Testis (tissue), 3 donors: ENCODE data around the gene FSTL4. TPM values are rescaled to one million over a fixed set of nuclear protein-coding genes. Genes with fewer than 3 reads are reported as not detected.

Source experiments
- DNase-seq: peaks from one replicate; pipeline ENCODE4 v3.0.0-alpha.2; 2019
- H3K27ac ChIP-seq, 2 donors: fragments of 200-600 bp; sonication (generic); one replicate each; pipeline ENCODE4 v1.5.1; 2019
- H3K27me3 ChIP-seq: fragments of 200-600 bp; sonication (generic); one replicate; pipeline ENCODE4 v1.5.1; 2019
- H3K36me3 ChIP-seq: fragments of 200-600 bp; sonication (generic); one replicate; pipeline ENCODE4 v1.5.1; 2017; ENCODE audit warnings: low read depth; ENCODE audit errors: missing control alignments
- H3K4me1 ChIP-seq: fragments of 200-600 bp; sonication (generic); one replicate; pipeline ENCODE4 v1.5.1; 2019
- H3K4me3 ChIP-seq, 2 donors: fragments of 200-600 bp; sonication (generic); one replicate each; pipeline ENCODE4 v1.5.1; 2017 to 2019
- H3K9me3 ChIP-seq: fragments of 200-600 bp; sonication (generic); one replicate; pipeline ENCODE4 v1.5.1; 2017
- CTCF ChIP-seq, 3 experiments: fragments of 450-650 bp in 2 of 3; fragments of 200-600 bp in 1 of 3; sonication (generic) in 1 of 3; IDR thresholded peaks; one replicate each; pipeline ENCODE4 v1.5.1; 2016 to 2019; ENCODE audit warnings: antibody characterized with exemption in 3 of 3, mild to moderate bottlenecking in 2 of 3, moderate library complexity in 1 of 3
- POLR2A ChIP-seq: fragments of 450-650 bp; IDR thresholded peaks from one replicate; pipeline ENCODE4 v1.6.1; 2017; ENCODE audit warnings: antibody characterized with exemption, mild to moderate bottlenecking, moderate library complexity
- WGBS, 2 donors: methylation state at CpG; one replicate each; pipeline ENCODE4 v1.1.5; 2018; 5-methylcytosine and 5-hydroxymethylcytosine counted together
- intact Hi-C: fragments of 100-400 bp; cut with DNase I; formaldehyde crosslinking; loops from one replicate; pipeline ENCODE4 v1.15.1; 2023; ENCODE audit warnings: low total_unique reads
- polyA plus RNA-seq: library from polyadenylated mRNA; stranded (reverse); fragments of 350-450 nt; fragmentation: Illumina TruSeq; extraction: RNeasy Lipid Tissue Mini Kit (QIAGEN cat#74804); gene quantifications from one replicate; pipeline ENCODE4 v1.2.3, GENCODE V29; 2014; ENCODE audit warnings: low read depth, low replicate concordance; ENCODE audit not compliant: insufficient read depth
- total RNA-seq, 2 donors: library from RNA; depleted of rRNA; stranded (reverse); fragments of >200 nt; gene quantifications; one replicate each; pipeline ENCODE4 v1.2.3, GENCODE V29; 2016

Gene FSTL4
- total and polyA plus RNA-seq, 3 donors from 2014 or later: 7.1 to 8.6 (median 7.4) TPM

DNA sequence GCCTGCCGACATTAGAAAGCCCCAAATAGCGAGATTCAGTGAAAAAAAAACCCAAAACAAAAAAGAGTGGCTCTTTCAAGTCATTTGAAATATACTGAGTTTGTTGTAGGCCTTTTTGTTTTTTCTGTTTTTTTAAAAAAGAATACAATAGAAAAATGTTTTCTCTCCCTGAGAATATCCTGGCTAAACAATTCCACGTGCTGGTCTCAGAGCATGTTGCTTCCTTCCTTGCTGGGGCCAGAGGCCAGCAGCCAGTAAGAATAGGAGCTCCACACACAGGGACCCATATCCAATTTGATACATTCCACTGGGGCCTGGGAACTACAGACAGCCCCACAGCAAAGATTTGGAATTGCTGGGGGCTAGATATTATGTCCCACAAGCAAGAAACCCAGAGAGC is 369.1 kb downstream of the FSTL4 start:
- intact Hi-C loops: no loop called here
- WGBS, 2 donors: 66 to 85% methylated on average over 3 of the region's 3 CpGs

GRCh38 chr5:133242221-133242835 is 370.0 kb downstream of the FSTL4 start:
- no peak for DNase-seq
- no peak for TF ChIP-seq POLR2A
- TF ChIP-seq CTCF (IDR thresholded peaks at IDR 0.05): no peak
- Histone ChIP-seq H3K27me3 (no peaks in the 10 kb centered on the region), H3K4me3 (no peak overlapping the region), H3K36me3 (no peaks in the 10 kb centered on the region), H3K9me3 (no peaks in the 10 kb centered on the region), H3K27ac (no peak overlapping the region), H3K4me1 (no peaks in the 10 kb centered on the region)
- intact Hi-C loops: no loop called here
- 69 to 79% methylated on average over 2 to 4 of the region's 4 CpGs for WGBS, 2 donors

More for the DNA sequence above, 369.1 kb downstream of the FSTL4 start:
- H3K27me3 ChIP-seq: no peaks in the 10 kb centered on the region
- H3K27ac ChIP-seq: no peak overlapping the region
- TF ChIP-seq POLR2A (no peak), CTCF (IDR thresholded peaks at IDR 0.05) (no peak)
- no peak overlapping the region for H3K4me3 ChIP-seq
- no peak for DNase-seq
- H3K4me1 ChIP-seq: no peaks in the 10 kb centered on the region
- no peaks in the 10 kb centered on the region for H3K9me3 ChIP-seq
- no peaks in the 10 kb centered on the region for H3K36me3 ChIP-seq

DNA sequence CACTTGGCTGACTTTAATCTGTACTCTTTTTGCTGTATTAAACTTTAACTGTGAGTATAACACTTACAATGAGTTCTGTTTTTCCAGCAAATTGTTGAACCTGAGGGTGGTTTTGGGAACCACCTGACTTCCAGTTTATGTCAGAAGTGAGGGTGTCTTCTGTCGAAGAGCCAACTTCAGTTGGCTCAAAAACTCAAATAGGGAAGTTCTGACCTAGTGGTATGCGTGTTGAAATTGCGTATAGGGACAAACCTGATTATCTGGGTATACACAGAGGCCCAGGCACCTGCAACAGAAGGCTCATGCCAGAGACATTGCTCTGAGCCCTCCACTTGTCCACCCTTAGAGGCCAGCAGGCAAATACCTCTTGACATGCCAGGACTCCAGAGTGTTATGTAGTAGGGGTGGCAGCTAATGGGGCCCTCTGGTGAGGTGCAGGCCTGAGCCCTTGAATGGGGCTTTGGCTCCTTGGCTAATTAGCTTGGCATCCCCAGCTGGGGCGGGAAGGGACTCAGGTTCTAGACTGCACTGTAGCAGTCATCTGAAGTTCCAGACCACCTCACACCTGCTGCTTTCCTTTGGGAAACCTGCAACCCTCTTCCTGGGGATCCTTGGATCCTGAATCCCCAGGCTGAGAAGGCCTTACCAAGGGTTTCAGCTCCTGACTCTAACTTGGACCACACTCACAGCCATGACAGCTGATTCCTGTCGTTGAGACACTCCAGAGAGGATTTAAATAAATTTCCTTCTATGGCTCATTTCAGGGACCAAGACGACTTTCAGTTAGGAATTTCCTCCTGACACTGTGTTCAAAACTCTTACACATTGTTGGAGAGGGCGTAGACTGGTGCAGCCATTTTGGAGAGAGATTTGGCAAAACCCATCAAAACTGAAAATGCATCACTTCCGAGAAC is 370.9 kb downstream of the FSTL4 start:
- H3K4me3 ChIP-seq: no peak overlapping the region

GRCh38 chr5:133240425-133241091 is 371.8 kb downstream of the FSTL4 start:
- no peaks in the 10 kb centered on the region for H3K9me3 ChIP-seq
- H3K27ac ChIP-seq: no peak overlapping the region
- DNase-seq: peak; percentile 55
- no peak overlapping the region for H3K4me3 ChIP-seq
- H3K27me3 ChIP-seq: no peaks in the 10 kb centered on the region
- intact Hi-C loops: no loop called here
- no peaks in the 10 kb centered on the region for H3K4me1 ChIP-seq
- no peaks in the 10 kb centered on the region for H3K36me3 ChIP-seq
- TF ChIP-seq POLR2A: no peak
- TF ChIP-seq CTCF (IDR thresholded peaks at IDR 0.05): no peak
- WGBS, 2 donors: 61 to 75% methylated on average over 9 of the region's 9 CpGs

More for the DNA sequence above, 370.9 kb downstream of the FSTL4 start:
- Histone ChIP-seq H3K9me3 (no peaks in the 10 kb centered on the region), H3K27ac (no peak overlapping the region), H3K36me3 (no peaks in the 10 kb centered on the region), H3K27me3 (no peaks in the 10 kb centered on the region), H3K4me1 (no peaks in the 10 kb centered on the region)
- intact Hi-C loops: no loop called here
- no peak for DNase-seq
- TF ChIP-seq POLR2A: no peak
- WGBS, 2 donors: 76 to 84% methylated on average over 8 of the region's 8 CpGs
